AG10803 (cell line): ENCODE measurements around the gene SPIB.

Experiments
- DNase-seq: peaks from one replicate; pipeline ENCODE4 v3.0.0; 2010; ENCODE audit warnings: low read depth
- H3K4me3 ChIP-seq: 2 replicates; pipeline ENCODE4 v1.5.1; 2011; ENCODE audit warnings: mild to moderate bottlenecking, low read length, control low read depth
- TF ChIP-seq, protein P1 (sequence below): conservative IDR thresholded peaks from 2 replicates; pipeline ENCODE4 v1.5.1; 2011; ENCODE audit warnings: mild to moderate bottlenecking, low read length, control low read depth, inconsistent platforms

The SPIB gene

DNA sequence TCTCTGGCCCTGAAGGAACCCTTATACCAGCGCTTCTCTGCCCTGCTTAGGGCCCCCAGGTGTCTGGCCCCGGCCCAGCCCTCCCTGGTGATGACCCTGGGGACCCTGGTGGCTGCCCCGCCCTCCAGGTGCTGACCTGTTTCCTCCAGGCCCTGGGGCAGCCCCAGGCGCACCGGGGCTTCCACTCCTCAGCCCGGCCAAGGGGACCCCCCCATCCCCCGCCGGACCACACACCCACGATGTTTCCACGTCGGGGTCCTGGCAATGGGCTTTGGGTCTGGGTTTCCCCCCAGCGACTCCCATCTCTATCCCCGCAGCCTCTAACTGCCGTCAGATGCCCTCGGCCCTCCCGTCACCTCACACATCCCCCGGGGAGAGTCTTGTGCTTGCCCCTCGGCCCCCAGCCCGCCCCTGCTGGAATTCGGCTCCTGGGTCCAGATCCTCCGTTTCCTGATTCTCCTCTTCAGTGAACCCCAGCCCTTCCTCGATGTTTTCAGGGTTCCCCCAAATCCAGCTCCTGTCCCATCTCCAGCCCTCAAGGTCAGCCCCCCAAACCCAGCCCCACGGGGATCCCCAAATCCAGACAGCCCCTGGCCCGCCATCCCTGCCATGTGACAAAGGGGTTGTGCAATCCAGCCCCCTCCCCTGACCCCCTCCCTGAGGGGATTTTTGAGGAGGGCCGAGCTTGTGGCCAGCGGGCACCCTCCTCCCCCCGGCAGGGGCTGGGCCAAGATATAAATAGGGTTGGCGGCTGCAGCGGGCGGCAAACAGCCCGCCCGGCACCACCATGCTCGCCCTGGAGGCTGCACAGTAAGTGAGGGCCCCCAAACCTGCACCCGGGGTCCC is at the start of gene SPIB:
Gene SPIB (plus strand): TSS at position 763 of the 846 bp plus-strand sequence. CDS start 25 bp downstream, at position 788.
- no peak within 1 kb of the TSS for H3K4me3 ChIP-seq
- no peak for DNase-seq
- TF ChIP-seq, protein P1, sequence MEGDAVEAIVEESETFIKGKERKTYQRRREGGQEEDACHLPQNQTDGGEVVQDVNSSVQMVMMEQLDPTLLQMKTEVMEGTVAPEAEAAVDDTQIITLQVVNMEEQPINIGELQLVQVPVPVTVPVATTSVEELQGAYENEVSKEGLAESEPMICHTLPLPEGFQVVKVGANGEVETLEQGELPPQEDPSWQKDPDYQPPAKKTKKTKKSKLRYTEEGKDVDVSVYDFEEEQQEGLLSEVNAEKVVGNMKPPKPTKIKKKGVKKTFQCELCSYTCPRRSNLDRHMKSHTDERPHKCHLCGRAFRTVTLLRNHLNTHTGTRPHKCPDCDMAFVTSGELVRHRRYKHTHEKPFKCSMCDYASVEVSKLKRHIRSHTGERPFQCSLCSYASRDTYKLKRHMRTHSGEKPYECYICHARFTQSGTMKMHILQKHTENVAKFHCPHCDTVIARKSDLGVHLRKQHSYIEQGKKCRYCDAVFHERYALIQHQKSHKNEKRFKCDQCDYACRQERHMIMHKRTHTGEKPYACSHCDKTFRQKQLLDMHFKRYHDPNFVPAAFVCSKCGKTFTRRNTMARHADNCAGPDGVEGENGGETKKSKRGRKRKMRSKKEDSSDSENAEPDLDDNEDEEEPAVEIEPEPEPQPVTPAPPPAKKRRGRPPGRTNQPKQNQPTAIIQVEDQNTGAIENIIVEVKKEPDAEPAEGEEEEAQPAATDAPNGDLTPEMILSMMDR = no peak

DNA sequence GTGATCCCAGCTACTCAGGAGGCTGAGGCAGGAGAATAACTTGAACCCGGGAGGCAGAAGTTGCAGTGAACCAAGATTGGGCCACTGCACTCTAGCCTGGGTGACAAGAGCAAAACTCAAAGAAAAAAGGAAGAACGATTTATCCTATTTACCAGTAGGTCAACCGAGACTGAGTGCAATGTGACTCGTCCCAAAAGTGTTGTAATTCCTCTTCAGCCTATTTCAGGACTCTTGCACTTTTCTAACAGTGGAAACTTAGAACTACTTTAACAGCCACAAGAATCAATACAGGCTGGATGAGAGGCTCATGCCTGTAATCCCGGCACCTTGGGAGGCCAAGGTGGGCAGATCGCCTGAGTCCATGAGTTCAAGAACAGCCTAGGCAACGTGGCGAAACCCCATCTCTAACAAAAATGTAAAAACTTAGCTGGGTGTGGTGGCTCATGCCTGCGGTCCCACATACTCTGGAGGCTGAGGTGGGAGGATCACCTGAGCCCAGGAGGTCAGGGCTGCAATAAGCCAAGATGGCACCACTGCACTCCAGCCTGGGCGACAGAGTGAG is 46.7 kb upstream of the SPIB start:
- DNase-seq = no peak
- no peak overlapping the region for H3K4me3 ChIP-seq
- TF ChIP-seq, protein P1 = no peak

DNA sequence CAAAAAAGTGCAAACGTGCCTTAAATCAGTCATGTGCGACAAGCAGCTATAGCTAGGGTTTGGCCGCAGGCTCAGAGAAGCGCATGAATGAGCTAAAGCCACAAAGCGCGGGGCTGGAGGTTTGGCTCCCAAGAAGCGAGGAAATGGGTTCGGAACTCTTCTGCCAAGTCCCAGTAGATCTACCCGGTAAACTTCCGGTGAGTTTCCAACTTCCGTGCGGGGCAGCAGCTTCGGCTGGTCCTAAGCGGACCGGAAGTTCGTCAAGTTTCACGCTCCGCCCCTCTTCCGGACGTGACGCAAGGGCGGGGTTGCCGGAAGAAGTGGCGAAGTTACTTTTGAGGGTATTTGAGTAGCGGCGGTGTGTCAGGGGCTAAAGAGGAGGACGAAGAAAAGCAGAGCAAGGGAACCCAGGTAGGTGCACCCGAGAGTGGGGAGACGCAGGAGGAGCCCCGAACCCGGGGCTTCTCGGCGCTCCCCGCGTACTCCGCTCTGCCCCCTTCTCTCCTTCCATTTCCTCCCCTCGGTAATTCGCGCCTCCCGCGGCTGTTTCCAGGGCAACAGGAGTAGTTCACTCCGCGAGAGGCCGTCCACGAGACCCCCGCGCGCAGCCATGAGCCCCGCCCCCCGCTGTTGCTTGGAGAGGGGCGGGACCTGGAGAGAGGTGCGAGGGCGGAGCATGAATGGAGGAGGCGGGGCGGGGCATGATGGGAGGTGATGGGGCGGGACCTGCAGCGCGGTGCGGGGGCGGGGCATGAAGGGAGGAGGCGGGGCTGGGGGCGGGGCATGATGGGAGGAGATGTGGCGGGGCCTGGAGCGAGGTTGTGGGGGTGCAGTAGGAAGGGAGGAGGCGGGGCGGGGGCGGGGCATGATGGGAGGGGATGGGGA is 42.3 kb upstream of the SPIB start, which contains the start of gene NR1H2:
Gene NR1H2 (plus strand): TSS at position 292 of the 885 bp plus-strand sequence. CDS start 1,149 bp downstream, outside the sequence.
- peak within 1 kb of the TSS; percentile 97 for H3K4me3 ChIP-seq
- TF ChIP-seq, protein P1 = no peak
- peak; percentile 99 for DNase-seq

DNA sequence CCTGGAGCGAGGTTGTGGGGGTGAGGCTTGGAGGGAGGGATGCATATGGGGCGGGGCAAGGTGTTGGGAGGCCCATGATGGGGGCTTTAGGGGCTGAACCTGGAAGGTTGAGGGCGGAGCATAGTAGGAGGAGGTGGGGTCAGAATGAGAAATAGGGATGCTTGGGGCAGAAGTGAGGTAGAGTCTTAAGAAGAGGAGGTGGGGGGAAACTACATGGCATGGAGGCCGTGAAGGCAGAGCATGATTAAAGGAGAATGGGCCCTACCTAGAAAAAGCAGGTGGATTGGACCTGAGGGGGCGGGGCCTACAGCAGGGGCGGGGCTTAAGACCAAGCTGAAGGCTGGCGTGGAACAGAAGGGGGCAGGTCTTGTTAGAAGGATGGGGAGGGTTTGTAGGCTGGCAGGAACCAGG is 41.7 kb upstream of the SPIB start:
- H3K4me3 ChIP-seq = peak overlapping the region; percentile 44
- TF ChIP-seq, protein P1 = no peak
- no peak for DNase-seq

DNA sequence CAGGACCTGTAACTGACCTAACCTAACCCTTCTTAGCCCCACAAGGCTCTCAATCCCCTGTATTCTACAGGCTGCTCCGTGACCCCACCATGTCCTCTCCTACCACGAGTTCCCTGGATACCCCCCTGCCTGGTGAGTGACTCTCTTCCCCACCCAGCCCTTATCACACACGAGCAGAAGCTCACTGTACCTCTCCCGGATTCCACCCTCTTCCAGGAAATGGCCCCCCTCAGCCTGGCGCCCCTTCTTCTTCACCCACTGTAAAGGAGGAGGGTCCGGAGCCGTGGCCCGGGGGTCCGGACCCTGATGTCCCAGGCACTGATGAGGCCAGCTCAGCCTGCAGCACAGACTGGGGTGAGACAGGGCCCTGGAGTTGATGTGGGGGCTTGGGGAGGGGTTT is 41.2 kb upstream of the SPIB start:
- TF ChIP-seq, protein P1 = no peak
- H3K4me3 ChIP-seq = no peak overlapping the region
- no peak for DNase-seq

DNA sequence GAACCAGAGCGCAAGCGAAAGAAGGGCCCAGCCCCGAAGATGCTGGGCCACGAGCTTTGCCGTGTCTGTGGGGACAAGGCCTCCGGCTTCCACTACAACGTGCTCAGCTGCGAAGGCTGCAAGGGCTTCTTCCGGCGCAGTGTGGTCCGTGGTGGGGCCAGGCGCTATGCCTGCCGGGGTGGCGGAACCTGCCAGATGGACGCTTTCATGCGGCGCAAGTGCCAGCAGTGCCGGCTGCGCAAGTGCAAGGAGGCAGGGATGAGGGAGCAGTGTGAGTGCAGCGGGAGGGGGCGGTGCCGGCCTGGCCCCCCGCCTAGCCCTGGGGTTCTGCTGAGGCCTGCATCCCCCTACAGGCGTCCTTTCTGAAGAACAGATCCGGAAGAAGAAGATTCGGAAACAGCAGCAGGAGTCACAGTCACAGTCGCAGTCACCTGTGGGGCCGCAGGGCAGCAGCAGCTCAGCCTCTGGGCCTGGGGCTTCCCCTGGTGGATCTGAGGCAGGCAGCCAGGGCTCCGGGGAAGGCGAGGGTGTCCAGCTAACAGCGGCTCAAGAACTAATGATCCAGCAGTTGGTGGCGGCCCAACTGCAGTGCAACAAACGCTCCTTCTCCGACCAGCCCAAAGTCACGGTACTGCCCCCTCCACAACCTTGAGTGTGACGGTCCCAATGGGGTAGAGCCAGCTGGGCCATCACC is 40.4 kb upstream of the SPIB start:
- no peak overlapping the region for H3K4me3 ChIP-seq
- DNase-seq = no peak
- TF ChIP-seq, protein P1 = no peak
